Fibroblast of skin of abdomen (primary cell): ENCODE data around the gene ENTHD1. TPM values are rescaled to one million over a fixed set of nuclear protein-coding genes. Genes with fewer than 3 reads are reported as not detected.

Source experiments
- DNase-seq: peaks from one replicate; pipeline ENCODE4 v3.0.0-alpha.2; 2013
- polyA plus RNA-seq, 2 experiments: library from polyadenylated mRNA; unstranded; fragments of 120-200 nt; gene quantifications; one replicate each; pipeline ENCODE4 v1.2.1, GENCODE V29; 2013; ENCODE audit not compliant: insufficient read length in 2 of 2

The ENTHD1 gene, protein sequence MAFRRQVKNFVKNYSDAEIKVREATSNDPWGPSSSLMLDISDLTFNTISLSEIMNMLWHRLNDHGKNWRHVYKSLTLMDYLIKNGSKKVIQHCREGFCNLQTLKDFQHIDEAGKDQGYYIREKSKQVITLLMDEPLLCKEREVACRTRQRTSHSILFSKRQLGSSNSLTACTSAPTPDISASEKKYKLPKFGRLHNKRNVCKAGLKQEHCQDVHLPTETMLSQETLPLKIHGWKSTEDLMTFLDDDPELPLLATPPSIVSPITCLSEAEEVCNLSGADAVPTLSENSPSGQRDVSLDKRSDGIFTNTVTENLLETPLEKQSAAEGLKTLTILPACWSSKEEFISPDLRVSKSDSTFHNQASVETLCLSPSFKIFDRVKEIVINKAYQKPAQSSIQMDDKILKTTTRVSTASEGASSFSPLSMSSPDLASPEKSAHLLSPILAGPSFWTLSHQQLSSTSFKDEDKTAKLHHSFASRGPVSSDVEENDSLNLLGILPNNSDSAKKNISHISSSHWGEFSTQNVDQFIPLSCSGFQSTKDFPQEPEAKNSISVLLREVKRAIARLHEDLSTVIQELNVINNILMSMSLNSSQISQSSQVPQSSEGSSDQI
- polyA plus RNA-seq (2013, experiment 1 of 2; ENCODE audit: insufficient read length), result not detected
- polyA plus RNA-seq (2013, experiment 2 of 2; ENCODE audit: insufficient read length), result not detected

- no peak for DNase-seq
Measured at GRCh38 chr22:39893526-39893925, at the start of gene ENTHD1. Gene ENTHD1, minus strand, starts transcription at chr22:39893760. Its CDS starts 6,012 bp downstream, at chr22:39887748.

- DNase-seq, result no peak
Measured at GRCh38 chr22:39943337-39943736, 49.8 kb upstream of the ENTHD1 start.

- no peak for DNase-seq
Measured at GRCh38 chr22:39942439-39943230, 49.1 kb upstream of the ENTHD1 start.

- DNase-seq, result no peak
Measured at GRCh38 chr22:39941601-39942000, 48.0 kb upstream of the ENTHD1 start.

GRCh38 chr22:39940757-39941305, 47.3 kb upstream of the ENTHD1 start:
- DNase-seq, result no peak

DNA sequence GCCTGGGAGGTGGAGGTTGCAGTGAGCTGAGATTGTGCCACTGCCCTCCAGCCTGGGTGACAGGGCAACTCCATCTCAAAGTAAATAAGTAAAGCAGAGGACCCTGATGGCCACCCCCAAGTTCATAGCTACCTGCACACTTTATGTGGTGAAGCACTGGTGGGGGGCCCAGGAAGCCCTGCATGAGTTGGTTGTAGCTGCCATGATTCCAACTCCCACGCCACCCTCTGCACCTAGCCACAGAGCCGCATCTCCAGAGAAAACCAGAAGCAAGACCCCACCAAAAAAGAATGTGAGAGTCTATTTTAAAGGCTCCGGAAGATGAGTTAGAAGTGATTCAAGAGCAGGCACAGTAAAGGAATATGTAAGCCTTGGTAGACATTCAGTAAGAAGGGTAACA, 46.3 kb upstream of the ENTHD1 start:
- DNase-seq, result no peak

DNA sequence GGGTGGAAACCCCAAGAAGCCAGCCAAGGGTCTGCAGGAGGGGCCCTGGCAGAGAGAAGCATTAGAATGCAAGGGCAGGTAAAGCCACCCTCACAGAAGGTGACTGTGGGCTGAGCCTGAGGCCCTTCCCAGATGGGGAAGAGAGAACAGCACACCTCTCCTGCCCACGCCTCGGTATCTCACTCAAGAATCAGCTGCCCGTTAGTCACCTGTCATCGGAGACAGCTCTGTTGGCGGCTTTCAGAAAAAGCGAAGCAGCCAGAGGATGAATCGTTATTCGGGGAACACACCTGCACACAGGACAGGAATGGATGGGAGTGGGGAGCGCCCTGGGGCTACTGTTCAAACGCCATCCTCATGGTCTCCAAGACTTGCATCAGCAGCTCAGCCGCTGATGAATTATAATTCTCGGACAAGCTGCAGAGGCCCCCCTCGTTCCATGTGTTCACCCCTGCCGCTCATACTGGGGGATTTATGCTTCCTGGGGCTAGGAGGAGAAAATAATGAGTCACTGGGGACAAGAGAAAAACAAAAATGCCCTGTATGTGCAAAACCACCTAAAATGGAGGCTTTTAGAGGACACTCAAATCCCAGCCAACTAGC, 45.0 kb upstream of the ENTHD1 start:
- no peak for DNase-seq

GRCh38 chr22:39937906-39938305, 44.3 kb upstream of the ENTHD1 start:
- DNase-seq, result no peak

- no peak for DNase-seq
Measured at GRCh38 chr22:39936523-39937145, 43.1 kb upstream of the ENTHD1 start.

GRCh38 chr22:39935612-39936011, 42.1 kb upstream of the ENTHD1 start:
- no peak for DNase-seq

GRCh38 chr22:39935116-39935515, 41.6 kb upstream of the ENTHD1 start:
- DNase-seq, result no peak

GRCh38 chr22:39933741-39934140, 40.2 kb upstream of the ENTHD1 start:
- no peak for DNase-seq

DNA sequence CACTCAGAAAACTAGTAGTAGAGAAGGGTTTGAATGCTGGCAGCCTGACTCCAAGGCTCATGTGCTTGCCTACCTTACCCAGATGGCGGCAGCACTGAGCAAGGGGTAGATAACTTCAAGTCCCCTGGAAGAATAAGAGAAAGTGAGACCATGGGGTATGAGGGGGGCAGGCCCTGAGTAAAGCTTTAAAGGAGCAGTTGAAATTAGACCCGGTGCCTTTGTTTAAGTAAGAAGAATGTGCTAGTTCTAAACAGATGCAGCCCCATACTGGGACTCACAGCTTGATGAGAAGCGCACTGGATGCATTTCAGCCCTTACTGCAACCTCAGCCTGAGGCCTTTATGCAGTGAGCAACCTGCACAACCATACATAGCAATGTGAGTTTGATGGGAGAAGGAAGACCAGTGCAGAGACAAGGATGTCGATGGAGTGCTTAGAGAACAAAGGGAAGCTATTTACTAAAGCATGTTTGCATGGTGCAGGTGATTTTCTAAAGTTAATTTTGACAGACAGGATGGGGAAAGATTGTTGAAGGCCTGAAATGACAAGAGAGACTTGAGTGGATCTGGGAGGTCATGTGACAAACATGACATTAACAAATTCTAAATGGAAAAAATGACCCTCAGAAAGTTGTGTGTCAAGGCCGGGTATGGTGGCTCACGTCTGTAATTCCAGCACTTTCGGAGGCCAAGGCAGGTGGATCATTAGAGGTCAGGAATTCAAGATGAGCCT, 39.5 kb upstream of the ENTHD1 start:
- peak; percentile 9 for DNase-seq

- no peak for DNase-seq
Measured at GRCh38 chr22:39932166-39932565, 38.6 kb upstream of the ENTHD1 start.

DNA sequence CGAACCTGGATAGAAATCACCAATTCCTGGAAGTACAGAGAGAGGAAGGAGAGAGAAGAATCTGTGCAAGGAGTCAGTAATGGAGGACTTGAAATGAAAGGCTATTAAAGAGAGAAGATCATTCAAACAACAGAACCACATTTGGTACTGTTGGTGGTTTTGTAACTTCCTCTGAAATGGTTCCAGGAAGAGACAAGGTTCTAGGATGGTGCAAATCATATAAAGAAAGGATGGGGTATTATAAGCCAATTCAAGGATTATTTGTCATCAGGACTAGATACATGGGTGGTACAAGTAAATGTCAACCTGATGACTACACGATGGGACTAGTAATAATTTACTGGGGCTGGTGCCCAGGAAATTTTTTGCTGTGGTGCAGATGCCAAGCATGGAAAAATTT, 37.7 kb upstream of the ENTHD1 start:
- DNase-seq, result no peak

DNA sequence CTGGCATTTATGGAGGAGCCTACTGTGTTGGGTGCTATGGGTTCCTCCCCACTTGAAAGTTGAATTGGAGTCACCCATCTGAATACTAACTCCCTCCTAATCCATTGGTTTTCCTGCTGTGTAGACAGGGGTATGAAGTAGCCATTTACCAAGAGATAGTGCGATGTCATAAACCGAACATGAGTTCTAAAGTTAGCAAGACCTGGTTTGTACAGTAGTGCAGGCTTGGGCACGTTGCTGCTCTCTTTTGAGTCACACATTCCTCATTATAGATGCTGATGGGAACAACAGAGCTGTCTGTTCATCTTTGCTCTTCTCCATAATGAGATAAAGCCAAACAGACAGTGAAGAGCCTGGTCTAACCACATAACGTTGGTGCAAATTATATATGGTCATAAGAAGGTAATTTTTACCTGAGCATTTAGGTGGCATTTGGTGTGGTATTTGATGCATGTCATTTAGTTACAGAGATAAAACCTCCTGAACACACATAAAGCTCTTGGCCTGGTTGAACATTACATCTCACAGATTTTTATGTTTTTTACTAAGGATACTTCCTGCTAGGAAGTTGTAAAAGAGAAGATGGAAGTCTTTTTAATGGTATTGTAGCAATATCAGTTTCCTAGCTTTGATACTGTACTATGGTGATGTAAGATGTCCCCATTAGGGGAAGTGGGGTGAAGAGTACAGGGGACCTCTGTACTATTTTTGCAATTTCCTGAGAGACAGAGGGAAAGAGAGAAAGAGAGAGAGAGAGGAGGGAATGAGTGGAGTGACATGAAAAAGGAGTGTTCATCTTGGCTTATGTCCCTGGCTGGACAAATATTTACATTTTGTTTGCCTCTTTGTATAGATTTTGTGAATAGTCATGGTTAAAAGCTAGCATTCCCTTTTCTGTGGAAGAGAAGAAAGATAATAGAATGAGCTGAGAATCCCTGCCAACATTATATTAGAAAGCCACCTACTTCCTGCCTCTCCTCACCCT, 35.3 kb upstream of the ENTHD1 start:
- no peak for DNase-seq

DNA sequence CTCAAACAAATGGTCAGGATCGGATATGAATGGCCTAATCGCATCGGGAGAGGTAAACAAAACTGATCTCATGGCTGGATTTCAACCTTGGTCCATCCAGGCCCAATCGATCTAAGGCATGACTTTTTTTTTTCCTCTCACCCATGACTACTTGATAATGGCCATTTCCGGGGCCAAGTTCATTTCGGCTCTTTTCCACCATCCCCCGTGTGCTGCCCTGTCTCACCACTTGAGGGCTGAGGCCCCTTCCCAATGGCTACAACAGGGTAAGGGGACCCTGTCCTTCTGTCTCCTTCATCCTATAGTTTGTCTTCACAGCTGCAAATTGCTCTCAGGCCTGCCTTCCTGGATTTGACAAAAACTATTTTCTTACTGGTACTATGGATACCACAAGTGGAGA, 34.0 kb upstream of the ENTHD1 start:
- DNase-seq, result no peak

GRCh38 chr22:39926753-39927152, 33.2 kb upstream of the ENTHD1 start:
- no peak for DNase-seq

DNA sequence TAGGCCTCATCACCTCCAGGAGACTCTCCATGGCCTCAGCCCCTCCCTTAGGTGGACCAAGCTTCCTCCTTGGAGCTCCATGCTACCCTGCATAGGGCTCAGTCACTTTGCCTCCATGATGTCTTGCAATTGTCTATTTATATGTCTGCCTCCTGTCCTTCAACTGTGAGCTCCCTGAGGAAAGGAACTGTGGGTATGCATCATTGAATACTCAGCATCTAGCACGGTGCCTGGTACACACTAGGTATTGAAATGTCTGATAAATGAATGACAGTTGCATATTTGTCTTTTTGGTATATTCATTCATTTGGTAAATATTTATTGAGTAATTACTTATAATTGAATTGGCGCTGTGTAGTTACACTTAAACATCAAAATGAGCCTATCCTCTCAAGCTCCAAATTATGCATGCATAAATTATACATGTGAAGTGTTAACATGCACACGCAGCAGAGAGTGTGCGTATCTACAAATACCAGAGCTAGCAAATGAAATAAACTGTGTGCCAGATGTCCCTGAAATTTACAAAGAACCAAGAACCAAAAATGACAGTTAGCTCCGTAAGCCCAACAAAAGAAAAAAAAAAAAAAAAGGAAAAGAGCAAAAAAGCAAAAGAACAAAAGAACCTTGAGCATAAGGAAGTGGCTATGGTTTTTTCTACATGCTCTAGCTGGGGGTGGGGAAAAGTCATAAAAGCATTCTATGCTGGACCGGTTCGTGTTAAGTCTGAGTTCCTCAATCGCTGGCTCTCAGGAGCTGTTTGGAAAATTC, 32.5 kb upstream of the ENTHD1 start:
- DNase-seq, result no peak
